DND-41 (cell line): ENCODE data around the gene KCNMA1.

Experiments
- ATAC-seq: fragments of 200-7000 bp; cut with Tn5 transposase; 3 replicates; pipeline ENCODE4 v1.9.1; 2021; ENCODE audit warnings: low read depth; ENCODE audit not compliant: insufficient read depth
- DNase-seq: peaks from one replicate; pipeline ENCODE4 v3.0.0-alpha.2; 2020
- H2AFZ ChIP-seq: 2 replicates; pipeline ENCODE4 v1.6.0; 2012; ENCODE audit warnings: low read depth, low read length
- H3K27ac ChIP-seq: 2 replicates; pipeline ENCODE4 v1.5.1; 2012; ENCODE audit warnings: low read length, inconsistent platforms
- H3K27me3 ChIP-seq: fragments of 200-600 bp; sonication (generic); 2 replicates; pipeline ENCODE4 v1.6.0; 2012; ENCODE audit warnings: low read length, mild to moderate bottlenecking, inconsistent platforms; ENCODE audit not compliant: insufficient read depth, poor library complexity
- H3K36me3 ChIP-seq: 2 replicates; pipeline ENCODE4 v1.5.1; 2012; ENCODE audit warnings: low read length, inconsistent platforms; ENCODE audit not compliant: insufficient read depth
- H3K4me1 ChIP-seq: 2 replicates; pipeline ENCODE4 v1.5.1; 2012; ENCODE audit warnings: mild to moderate bottlenecking, low read length; ENCODE audit not compliant: insufficient read depth
- H3K4me2 ChIP-seq: 2 replicates; pipeline ENCODE4 v1.6.0; 2012; ENCODE audit warnings: mild to moderate bottlenecking, moderate library complexity, low read length, inconsistent platforms; ENCODE audit not compliant: insufficient read depth
- H3K4me3 ChIP-seq, 2 experiments: fragments of 200-600 bp in 1 of 2; shearing (Covaris generic) in 1 of 2; 2 replicates each; pipeline ENCODE4 v1.5.1; 2012 to 2016; ENCODE audit warnings: inconsistent platforms in 2 of 2, low read length in 2 of 2, mild to moderate bottlenecking in 2 of 2, low read depth in 1 of 2, moderate library complexity in 1 of 2
- H3K79me2 ChIP-seq: 2 replicates; pipeline ENCODE4 v1.6.0; 2012; ENCODE audit warnings: low read length, inconsistent platforms; ENCODE audit not compliant: insufficient read depth
- H3K9ac ChIP-seq: 2 replicates; pipeline ENCODE4 v1.6.0; 2012; ENCODE audit warnings: low read depth, mild to moderate bottlenecking, inconsistent platforms, low read length, moderate library complexity
- H3K9me3 ChIP-seq: 2 replicates; pipeline ENCODE4 v1.5.1; 2012; ENCODE audit warnings: low read length, moderate library complexity, mild to moderate bottlenecking, inconsistent platforms; ENCODE audit not compliant: insufficient read depth, severe bottlenecking
- H4K20me1 ChIP-seq: 2 replicates; pipeline ENCODE4 v1.6.0; 2012; ENCODE audit warnings: low read length; ENCODE audit not compliant: insufficient read depth
- CTCF ChIP-seq: IDR thresholded peaks from 2 replicates; pipeline ENCODE4 v1.5.1; 2012; ENCODE audit warnings: borderline replicate concordance, low read length, moderate library complexity, mild to moderate bottlenecking; ENCODE audit not compliant: poor library complexity, severe bottlenecking; ENCODE audit errors: extremely low read depth
- EZH2 ChIP-seq: IDR thresholded peaks from 3 replicates; pipeline ENCODE4 v1.6.1; 2012; ENCODE audit warnings: borderline replicate concordance, low read depth, mild to moderate bottlenecking, moderate library complexity, low read length, inconsistent platforms; ENCODE audit not compliant: severe bottlenecking

Gene KCNMA1

DNA sequence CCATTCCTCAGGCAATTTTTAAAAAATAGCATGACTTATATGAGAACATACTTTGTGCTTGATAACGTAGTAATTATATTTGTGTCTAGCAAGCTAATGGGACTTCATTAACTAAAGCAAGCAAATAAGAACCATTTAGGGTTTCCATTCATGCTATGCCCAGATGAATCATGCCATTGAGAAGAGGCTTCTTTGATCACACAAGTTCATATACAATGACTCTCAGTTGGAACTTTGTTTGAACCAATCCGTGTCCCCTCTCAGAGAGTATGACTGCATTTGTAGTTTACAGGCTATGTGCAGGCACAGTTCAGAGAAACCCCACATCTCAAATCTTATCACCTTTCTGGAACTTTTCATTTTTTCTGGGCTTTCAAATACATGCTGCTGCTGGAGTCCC is 614.2 kb downstream of the KCNMA1 start:
- H3K9me3 ChIP-seq, result no peaks in the 10 kb centered on the region
- H3K27ac ChIP-seq, result no peak overlapping the region
- no peak for DNase-seq
- no peak for ATAC-seq
- no peak overlapping the region for H3K4me2 ChIP-seq
- H3K79me2 ChIP-seq, result no peaks in the 10 kb centered on the region
- H4K20me1 ChIP-seq, result no peaks in the 10 kb centered on the region
- no peaks in the 10 kb centered on the region for H3K4me1 ChIP-seq
- no peak overlapping the region for H3K4me3 ChIP-seq
- H3K36me3 ChIP-seq, result no peaks in the 10 kb centered on the region
- H2AFZ ChIP-seq, result no peak overlapping the region
- TF ChIP-seq CTCF (no peak), EZH2 (no peak)
- H3K27me3 ChIP-seq, result peaks cover 6% of the 10 kb centered on the region
- no peak overlapping the region for H3K9ac ChIP-seq

GRCh38 chr10:77022671-77023070 is 614.9 kb downstream of the KCNMA1 start:
- TF ChIP-seq CTCF (no peak), EZH2 (no peak)
- Histone ChIP-seq H3K27me3 (peaks cover 6% of the 10 kb centered on the region), H4K20me1 (no peaks in the 10 kb centered on the region), H3K36me3 (no peaks in the 10 kb centered on the region), H3K4me1 (no peaks in the 10 kb centered on the region), H3K4me2 (no peak overlapping the region), H3K9me3 (no peaks in the 10 kb centered on the region), H3K27ac (no peak overlapping the region), H3K9ac (no peak overlapping the region), H2AFZ (no peak overlapping the region), H3K4me3 (no peak overlapping the region), H3K79me2 (no peaks in the 10 kb centered on the region)
- ATAC-seq (no peak), DNase-seq (no peak)

- Histone ChIP-seq H2AFZ (no peak overlapping the region), H3K79me2 (no peaks in the 10 kb centered on the region), H4K20me1 (no peaks in the 10 kb centered on the region), H3K36me3 (no peaks in the 10 kb centered on the region), H3K27me3 (peaks cover 6% of the 10 kb centered on the region), H3K27ac (no peak overlapping the region), H3K4me1 (no peaks in the 10 kb centered on the region), H3K9me3 (no peaks in the 10 kb centered on the region), H3K9ac (no peak overlapping the region), H3K4me3 (no peak overlapping the region), H3K4me2 (no peak overlapping the region)
- ATAC-seq, result no peak
- TF ChIP-seq CTCF, result no peak
- no peak for TF ChIP-seq EZH2
- no peak for DNase-seq
These were observed 615.6 kb downstream of the KCNMA1 start for GRCh38 chr10:77021966-77022490.

GRCh38 chr10:77020426-77021040 is 617.1 kb downstream of the KCNMA1 start:
- H3K79me2 ChIP-seq, result no peaks in the 10 kb centered on the region
- no peak overlapping the region for H3K4me3 ChIP-seq
- H3K9ac ChIP-seq, result no peak overlapping the region
- H4K20me1 ChIP-seq, result no peaks in the 10 kb centered on the region
- TF ChIP-seq CTCF (no peak), EZH2 (no peak)
- no peak for ATAC-seq
- no peaks in the 10 kb centered on the region for H3K4me1 ChIP-seq
- no peak overlapping the region for H2AFZ ChIP-seq
- DNase-seq, result no peak
- H3K27ac ChIP-seq, result no peak overlapping the region
- H3K27me3 ChIP-seq, result peaks cover 6% of the 10 kb centered on the region
- H3K4me2 ChIP-seq, result no peak overlapping the region
- H3K36me3 ChIP-seq, result no peaks in the 10 kb centered on the region
- no peaks in the 10 kb centered on the region for H3K9me3 ChIP-seq
